ENCODE data around the gene FFAR4. TPM values are rescaled to one million over a fixed set of nuclear protein-coding genes. Genes with fewer than 3 reads are reported as not detected.
A peak's percentile ranks its signal among the peaks of the same experiment; 100 is the strongest.
"Not testable (repeated sequence)": the region's sequence is repeated elsewhere in the genome, so short reads cannot be mapped to it uniquely, and the experiment has no call there.

FFAR4 gene
- not detected in 2 replicates for total RNA-seq

- H3K9me3 Mint-ChIP-seq: no peaks in the 10 kb centered on the region
- no peak for DNase-seq (ENCODE audit: low spot score)
- H3K36me3 Mint-ChIP-seq (ENCODE audit: low read depth): no peaks in the 10 kb centered on the region
- no peak within 1 kb of the TSS for H3K4me3 Mint-ChIP-seq (ENCODE audit: low read depth)
- no peaks in the 10 kb centered on the region for H3K4me1 Mint-ChIP-seq (ENCODE audit: low read depth)
- intact Hi-C loops (cut with micrococcal nuclease): loop anchor here (10.0 kb wide), 1 partner anchor 502 kb away; the partner anchor contains the start of gene CYP26C1
- no peak within 1 kb of the TSS for H3K27ac Mint-ChIP-seq
- H3K27me3 Mint-ChIP-seq (ENCODE audit: low read depth): peaks cover 56% of the 10 kb centered on the region
Measured at GRCh38 chr10:93566435-93567276, at the start of gene FFAR4. Gene FFAR4, plus strand, starts transcription at chr10:93566665. Its CDS starts 56 bp downstream, at chr10:93566721.

GRCh38 chr10:93518531-93518930, 47.9 kb upstream of the FFAR4 start:
- Mint-ChIP-seq H3K36me3 (ENCODE audit: low read depth) (peaks cover 90% of the 10 kb centered on the region), H3K4me3 (ENCODE audit: low read depth) (no peak overlapping the region), H3K9me3 (peaks cover 6% of the 10 kb centered on the region), H3K4me1 (ENCODE audit: low read depth) (peaks cover 2% of the 10 kb centered on the region), H3K27me3 (ENCODE audit: low read depth) (no peaks in the 10 kb centered on the region), H3K27ac (no peak overlapping the region)
- no peak for DNase-seq (ENCODE audit: low spot score)
- intact Hi-C loops (cut with micrococcal nuclease): loop anchor here (10.0 kb wide), 1 partner anchor 674 kb away; the partner anchor contains the start of gene EXOC6

- Mint-ChIP-seq H3K9me3 (no peaks in the 10 kb centered on the region), H3K4me3 (ENCODE audit: low read depth) (no peak overlapping the region), H3K4me1 (ENCODE audit: low read depth) (no peaks in the 10 kb centered on the region), H3K27me3 (ENCODE audit: low read depth) (peaks cover 21% of the 10 kb centered on the region), H3K27ac (no peak overlapping the region), H3K36me3 (ENCODE audit: low read depth) (peaks cover 3% of the 10 kb centered on the region)
- intact Hi-C loops (cut with micrococcal nuclease): no loop called here
- DNase-seq (ENCODE audit: low spot score): no peak
Measured at GRCh38 chr10:93535293-93535692, 31.2 kb upstream of the FFAR4 start.

- H3K4me3 Mint-ChIP-seq (ENCODE audit: low read depth); H3K9me3 Mint-ChIP-seq; H3K36me3 Mint-ChIP-seq (ENCODE audit: low read depth); intact Hi-C loops (cut with micrococcal nuclease); H3K27ac Mint-ChIP-seq; H3K4me1 Mint-ChIP-seq (ENCODE audit: low read depth); DNase-seq (ENCODE audit: low spot score): not testable (repeated sequence)
- H3K27me3 Mint-ChIP-seq (ENCODE audit: low read depth): peaks cover 37% of the 10 kb centered on the region
Measured at GRCh38 chr10:93540871-93541270, 25.6 kb upstream of the FFAR4 start.

- DNase-seq (ENCODE audit: low spot score): peak; percentile 14
- H3K4me3 Mint-ChIP-seq (ENCODE audit: low read depth): no peak overlapping the region
- no peaks in the 10 kb centered on the region for H3K4me1 Mint-ChIP-seq (ENCODE audit: low read depth)
- peaks cover 37% of the 10 kb centered on the region for H3K27me3 Mint-ChIP-seq (ENCODE audit: low read depth)
- intact Hi-C loops (cut with micrococcal nuclease): no loop called here
- H3K9me3 Mint-ChIP-seq: no peaks in the 10 kb centered on the region
- H3K36me3 Mint-ChIP-seq (ENCODE audit: low read depth): no peaks in the 10 kb centered on the region
- H3K27ac Mint-ChIP-seq: no peak overlapping the region
Measured at GRCh38 chr10:93541402-93542357, 24.8 kb upstream of the FFAR4 start.

- no peak overlapping the region for H3K4me3 Mint-ChIP-seq (ENCODE audit: low read depth)
- H3K27ac Mint-ChIP-seq: no peak overlapping the region
- no peaks in the 10 kb centered on the region for H3K36me3 Mint-ChIP-seq (ENCODE audit: low read depth)
- no peaks in the 10 kb centered on the region for H3K9me3 Mint-ChIP-seq
- DNase-seq (ENCODE audit: low spot score): no peak
- peaks cover 35% of the 10 kb centered on the region for H3K27me3 Mint-ChIP-seq (ENCODE audit: low read depth)
- no peaks in the 10 kb centered on the region for H3K4me1 Mint-ChIP-seq (ENCODE audit: low read depth)
- intact Hi-C loops (cut with micrococcal nuclease): no loop called here
Measured at GRCh38 chr10:93542358-93542791, 24.1 kb upstream of the FFAR4 start.

- H3K36me3 Mint-ChIP-seq (ENCODE audit: low read depth); H3K4me3 Mint-ChIP-seq (ENCODE audit: low read depth); H3K9me3 Mint-ChIP-seq; H3K27ac Mint-ChIP-seq; intact Hi-C loops (cut with micrococcal nuclease); DNase-seq (ENCODE audit: low spot score); H3K4me1 Mint-ChIP-seq (ENCODE audit: low read depth): not testable (repeated sequence)
- peaks cover 16% of the 10 kb centered on the region for H3K27me3 Mint-ChIP-seq (ENCODE audit: low read depth)
Measured at GRCh38 chr10:93546995-93547394, 19.5 kb upstream of the FFAR4 start.

GRCh38 chr10:93547522-93547921, 18.9 kb upstream of the FFAR4 start:
- no peaks in the 10 kb centered on the region for H3K36me3 Mint-ChIP-seq (ENCODE audit: low read depth)
- H3K27me3 Mint-ChIP-seq (ENCODE audit: low read depth): peaks cover 13% of the 10 kb centered on the region
- intact Hi-C loops (cut with micrococcal nuclease): no loop called here
- DNase-seq (ENCODE audit: low spot score): no peak
- no peak overlapping the region for H3K27ac Mint-ChIP-seq
- H3K4me1 Mint-ChIP-seq (ENCODE audit: low read depth): no peaks in the 10 kb centered on the region
- no peaks in the 10 kb centered on the region for H3K9me3 Mint-ChIP-seq
- no peak overlapping the region for H3K4me3 Mint-ChIP-seq (ENCODE audit: low read depth)

- H3K4me3 Mint-ChIP-seq (ENCODE audit: low read depth): no peak overlapping the region
- DNase-seq (ENCODE audit: low spot score): no peak
- H3K27ac Mint-ChIP-seq: no peak overlapping the region
- peaks cover 3% of the 10 kb centered on the region for H3K27me3 Mint-ChIP-seq (ENCODE audit: low read depth)
- H3K36me3 Mint-ChIP-seq (ENCODE audit: low read depth): no peaks in the 10 kb centered on the region
- no peaks in the 10 kb centered on the region for H3K4me1 Mint-ChIP-seq (ENCODE audit: low read depth)
- H3K9me3 Mint-ChIP-seq: no peaks in the 10 kb centered on the region
- intact Hi-C loops (cut with micrococcal nuclease): no loop called here
Measured at GRCh38 chr10:93548376-93549071, 17.9 kb upstream of the FFAR4 start.

GRCh38 chr10:93550606-93551005, 15.9 kb upstream of the FFAR4 start:
- intact Hi-C loops (cut with micrococcal nuclease): loop anchor here (10.0 kb wide), 1 partner anchor 264 kb away; no protein-coding TSS in a partner anchor
- no peak for DNase-seq (ENCODE audit: low spot score)

GRCh38 chr10:93552780-93553179, 13.7 kb upstream of the FFAR4 start:
- Mint-ChIP-seq H3K27ac (no peak overlapping the region), H3K27me3 (ENCODE audit: low read depth) (no peaks in the 10 kb centered on the region), H3K4me3 (ENCODE audit: low read depth) (no peak overlapping the region), H3K36me3 (ENCODE audit: low read depth) (no peaks in the 10 kb centered on the region), H3K4me1 (ENCODE audit: low read depth) (no peaks in the 10 kb centered on the region), H3K9me3 (no peaks in the 10 kb centered on the region)
- no peak for DNase-seq (ENCODE audit: low spot score)
- intact Hi-C loops (cut with micrococcal nuclease): loop anchor here (10.0 kb wide), 1 partner anchor 262 kb away; no protein-coding TSS in a partner anchor

More at GRCh38 chr10:93550606-93551005, 15.9 kb upstream of the FFAR4 start:
- H3K36me3 Mint-ChIP-seq (ENCODE audit: low read depth): no peaks in the 10 kb centered on the region
- H3K27ac Mint-ChIP-seq: no peak overlapping the region
- H3K9me3 Mint-ChIP-seq: no peaks in the 10 kb centered on the region
- H3K27me3 Mint-ChIP-seq (ENCODE audit: low read depth): no peaks in the 10 kb centered on the region
- H3K4me3 Mint-ChIP-seq (ENCODE audit: low read depth): no peak overlapping the region
- no peaks in the 10 kb centered on the region for H3K4me1 Mint-ChIP-seq (ENCODE audit: low read depth)
